Astrocyte (in vitro differentiated cells and primary cell): ENCODE measurements around the gene GOLGA6C.

Experiments used
- CTCF ChIP-seq: IDR thresholded peaks from 2 replicates; pipeline ENCODE4 v1.5.1; 2011; ENCODE audit warnings: low read depth, mild to moderate bottlenecking, inconsistent platforms, low read length, moderate library complexity; ENCODE audit not compliant: insufficient read depth
- EZH2 ChIP-seq: IDR thresholded peaks from 2 replicates; pipeline ENCODE4 v1.6.1; 2012; ENCODE audit warnings: mild to moderate bottlenecking, low read length, inconsistent platforms; ENCODE audit not compliant: insufficient read depth

GRCh38 chr15:75234191-75234810, 23.8 kb upstream of the GOLGA6C start:
- TF ChIP-seq CTCF (no peak), EZH2 (no peak)
